Measurements from ENCODE around the gene SF3B2.
"Not testable (repeated sequence)": the region's sequence is repeated elsewhere in the genome, so short reads cannot be mapped to it uniquely, and the experiment has no call there.

Gene SF3B2, protein sequence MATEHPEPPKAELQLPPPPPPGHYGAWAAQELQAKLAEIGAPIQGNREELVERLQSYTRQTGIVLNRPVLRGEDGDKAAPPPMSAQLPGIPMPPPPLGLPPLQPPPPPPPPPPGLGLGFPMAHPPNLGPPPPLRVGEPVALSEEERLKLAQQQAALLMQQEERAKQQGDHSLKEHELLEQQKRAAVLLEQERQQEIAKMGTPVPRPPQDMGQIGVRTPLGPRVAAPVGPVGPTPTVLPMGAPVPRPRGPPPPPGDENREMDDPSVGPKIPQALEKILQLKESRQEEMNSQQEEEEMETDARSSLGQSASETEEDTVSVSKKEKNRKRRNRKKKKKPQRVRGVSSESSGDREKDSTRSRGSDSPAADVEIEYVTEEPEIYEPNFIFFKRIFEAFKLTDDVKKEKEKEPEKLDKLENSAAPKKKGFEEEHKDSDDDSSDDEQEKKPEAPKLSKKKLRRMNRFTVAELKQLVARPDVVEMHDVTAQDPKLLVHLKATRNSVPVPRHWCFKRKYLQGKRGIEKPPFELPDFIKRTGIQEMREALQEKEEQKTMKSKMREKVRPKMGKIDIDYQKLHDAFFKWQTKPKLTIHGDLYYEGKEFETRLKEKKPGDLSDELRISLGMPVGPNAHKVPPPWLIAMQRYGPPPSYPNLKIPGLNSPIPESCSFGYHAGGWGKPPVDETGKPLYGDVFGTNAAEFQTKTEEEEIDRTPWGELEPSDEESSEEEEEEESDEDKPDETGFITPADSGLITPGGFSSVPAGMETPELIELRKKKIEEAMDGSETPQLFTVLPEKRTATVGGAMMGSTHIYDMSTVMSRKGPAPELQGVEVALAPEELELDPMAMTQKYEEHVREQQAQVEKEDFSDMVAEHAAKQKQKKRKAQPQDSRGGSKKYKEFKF

DNA sequence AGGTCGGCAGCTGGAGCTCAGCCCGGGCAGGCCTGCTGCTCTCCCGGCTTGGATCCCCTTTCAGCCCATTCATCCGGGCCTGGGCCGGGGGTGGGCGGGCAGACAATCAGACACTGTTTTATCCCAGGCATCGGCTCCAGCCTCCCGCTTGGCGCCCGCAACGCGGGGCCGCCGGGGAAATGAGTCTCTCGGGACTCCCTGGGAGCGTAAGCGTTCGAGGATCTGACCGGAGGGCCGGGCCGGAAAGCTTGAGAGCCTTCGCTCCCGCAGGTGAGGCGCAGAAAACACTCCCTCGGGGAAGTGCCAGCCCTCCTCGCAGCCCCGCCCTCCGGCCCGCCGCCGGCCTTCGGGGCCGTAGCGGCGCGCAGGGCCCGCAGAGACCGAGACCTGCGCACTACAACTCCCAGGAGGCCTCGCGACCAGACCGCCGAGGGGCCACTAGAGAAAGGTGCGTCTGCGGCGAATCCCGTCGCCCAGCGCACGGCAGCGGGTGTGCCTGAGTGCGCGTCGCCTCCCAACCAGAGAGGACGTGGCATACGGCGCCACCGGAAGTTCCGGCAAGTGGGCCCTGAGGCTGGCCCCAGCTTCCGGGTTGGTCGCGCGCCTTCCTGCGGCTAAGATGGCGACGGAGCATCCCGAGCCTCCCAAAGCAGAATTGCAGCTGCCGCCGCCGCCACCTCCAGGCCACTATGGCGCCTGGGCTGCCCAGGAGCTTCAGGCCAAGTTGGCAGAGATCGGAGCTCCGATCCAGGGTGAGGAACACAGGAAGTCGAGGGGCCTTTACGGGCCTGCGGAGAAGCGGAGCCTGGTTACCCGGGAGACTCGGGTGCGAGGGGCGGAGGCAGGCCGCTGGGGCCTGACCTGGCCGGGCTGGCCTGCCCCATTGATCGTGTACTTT is at the start of gene SF3B2:
TSS of gene SF3B2 (plus strand) at position 599 of the 898 bp plus-strand sequence. CDS start at position 620, 21 bp downstream.
- peak within 1 kb of the TSS; percentile 100 for H3K4me3 ChIP-seq
- peak; percentile 97 to 98 for DNase-seq (ENCODE audit: low spot score in 2 of 2)
- in situ Hi-C loops (cut with MboI; ENCODE audit: low sequenced_read_pairs) = no loop called here
- no peaks in the 10 kb centered on the region for H3K27me3 ChIP-seq (ENCODE audit: low read depth)
- H3K4me1 ChIP-seq = peaks cover 13% of the 10 kb centered on the region
- no peaks in the 10 kb centered on the region; the same call in 1 of the 2 replicates for H3K9me3 ChIP-seq
- peaks cover 39% of the 10 kb centered on the region for H3K36me3 ChIP-seq (replicated peaks)

DNA sequence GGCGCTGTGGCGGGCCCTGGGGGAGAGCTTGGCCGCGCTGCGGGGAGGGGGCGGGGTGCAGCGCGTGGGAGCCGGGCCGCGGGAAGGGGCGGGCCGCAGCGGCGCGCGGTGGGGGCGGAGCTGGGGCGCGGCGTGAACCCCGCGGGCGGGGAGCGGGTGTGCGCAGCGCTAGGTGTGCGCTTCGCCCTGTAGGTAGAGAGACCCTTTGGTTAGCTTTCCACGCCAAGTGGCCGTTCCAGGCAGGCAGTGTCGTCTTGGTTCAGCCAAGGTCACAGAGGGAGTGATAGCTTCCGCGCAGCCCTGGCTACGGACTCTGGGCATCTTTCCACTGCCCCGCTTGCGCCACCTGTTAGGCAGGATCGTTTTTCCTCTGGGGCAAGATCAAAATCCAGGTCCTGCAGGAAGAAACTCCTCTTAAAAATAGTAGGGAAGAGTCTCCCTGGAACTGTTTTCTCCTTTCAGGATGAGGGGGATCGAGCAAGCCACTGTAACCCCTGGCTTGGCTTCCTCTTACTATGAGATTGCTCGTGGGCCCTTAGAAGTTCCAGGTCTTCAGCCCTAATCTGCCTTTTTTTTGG is 49.4 kb upstream of the SF3B2 start:
- DNase-seq (ENCODE audit: low spot score in 2 of 2) = no peak
- in situ Hi-C loops (cut with MboI; ENCODE audit: low sequenced_read_pairs) = no loop called here
- Histone ChIP-seq H3K4me3 (peak overlapping the region; percentile 66), H3K36me3 (replicated peaks) (peaks cover 55% of the 10 kb centered on the region), H3K9me3 (no peaks in the 10 kb centered on the region), H3K4me1 (no peaks in the 10 kb centered on the region), H3K27me3 (ENCODE audit: low read depth) (no peaks in the 10 kb centered on the region)

DNA sequence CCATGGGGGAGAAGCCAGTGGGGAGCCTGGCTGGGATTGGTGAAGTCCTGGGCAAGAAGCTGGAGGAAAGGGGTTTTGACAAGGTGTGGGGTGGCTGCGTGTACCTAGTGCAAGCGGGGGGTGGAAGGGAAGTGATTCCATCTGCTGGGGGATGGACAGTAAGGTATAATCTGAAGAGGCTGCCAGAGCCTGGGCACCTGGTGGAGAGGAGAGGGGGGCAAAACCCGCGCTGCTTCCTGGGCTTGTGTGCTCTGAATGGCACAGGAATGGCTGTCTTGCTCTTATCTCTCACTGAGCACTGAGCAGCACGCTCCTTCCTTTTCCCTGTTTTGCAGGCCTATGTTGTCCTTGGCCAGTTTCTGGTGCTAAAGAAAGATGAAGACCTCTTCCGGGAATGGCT is 48.9 kb upstream of the SF3B2 start:
- Histone ChIP-seq H3K36me3 (replicated peaks) (peaks cover 50% of the 10 kb centered on the region), H3K4me1 (no peaks in the 10 kb centered on the region), H3K9me3 (no peaks in the 10 kb centered on the region), H3K4me3 (peak overlapping the region; percentile 66), H3K27me3 (ENCODE audit: low read depth) (no peaks in the 10 kb centered on the region)
- in situ Hi-C loops (cut with MboI; ENCODE audit: low sequenced_read_pairs) = no loop called here
- DNase-seq (ENCODE audit: low spot score in 2 of 2) = no peak

DNA sequence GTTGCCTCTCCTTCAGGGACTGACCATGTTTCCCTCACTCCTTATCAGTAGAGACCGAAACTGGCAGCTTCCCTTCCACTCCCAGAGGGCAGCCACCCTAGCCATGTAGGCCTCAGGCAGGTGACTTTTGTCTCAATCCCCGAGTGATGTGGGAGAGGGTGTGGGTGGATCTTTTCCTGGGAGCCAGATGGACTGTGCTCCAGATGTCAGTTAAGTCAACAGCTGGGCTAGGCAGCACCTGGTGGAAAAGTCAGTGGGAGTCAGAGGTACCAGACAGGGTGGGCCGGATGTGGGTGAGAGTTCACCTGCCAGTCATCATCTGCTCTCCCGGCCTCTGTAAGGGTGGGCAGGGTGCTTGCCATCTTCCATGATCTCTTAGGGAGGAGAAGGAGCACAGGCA is 48.0 kb upstream of the SF3B2 start:
- DNase-seq (ENCODE audit: low spot score in 2 of 2) = no peak
- in situ Hi-C loops (cut with MboI; ENCODE audit: low sequenced_read_pairs) = no loop called here
- H3K4me3 ChIP-seq = no peak overlapping the region
- no peaks in the 10 kb centered on the region for H3K27me3 ChIP-seq (ENCODE audit: low read depth)
- peaks cover 41% of the 10 kb centered on the region for H3K36me3 ChIP-seq (replicated peaks)
- H3K4me1 ChIP-seq = no peaks in the 10 kb centered on the region
- H3K9me3 ChIP-seq = no peaks in the 10 kb centered on the region

DNA sequence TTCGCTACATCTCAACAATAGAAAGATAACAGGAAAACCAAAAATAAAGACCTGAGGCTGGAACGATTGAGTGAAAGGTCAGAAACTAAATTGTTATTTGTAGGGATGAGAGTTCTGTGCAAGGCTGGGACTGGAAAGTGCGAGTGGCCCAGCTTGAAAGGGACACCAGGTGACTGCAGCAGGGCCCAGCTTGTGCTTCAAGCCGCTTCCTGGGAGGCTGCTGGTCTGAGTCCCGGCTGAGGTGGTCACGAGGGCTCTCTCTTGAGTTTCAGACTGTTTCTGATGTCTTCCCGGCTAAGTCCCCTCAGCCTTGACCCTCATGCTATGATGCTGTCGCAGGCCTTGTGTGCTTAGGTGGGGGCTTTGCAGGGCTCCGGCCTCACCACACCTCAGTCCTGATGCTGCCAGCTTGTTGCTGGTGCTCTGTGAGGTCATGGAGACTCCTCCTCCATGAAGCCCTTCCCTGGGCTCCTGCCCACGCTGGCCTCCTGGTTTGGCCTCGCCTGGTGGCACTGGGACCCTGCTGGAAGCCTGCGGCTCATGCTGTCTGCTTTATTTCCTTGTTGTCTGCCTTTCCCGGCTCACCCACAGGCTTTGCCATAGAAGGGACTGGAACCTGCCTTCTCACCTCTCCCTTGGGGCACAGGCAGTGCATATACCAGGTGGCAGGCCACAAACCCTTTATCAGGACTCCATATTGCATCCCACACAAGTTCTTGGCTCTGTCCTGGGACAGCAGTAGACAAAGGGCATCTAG is 45.9 kb upstream of the SF3B2 start:
- Histone ChIP-seq H3K9me3 (no peaks in the 10 kb centered on the region), H3K4me3 (no peak overlapping the region), H3K36me3 (replicated peaks) (peaks cover 27% of the 10 kb centered on the region), H3K4me1 (no peaks in the 10 kb centered on the region), H3K27me3 (ENCODE audit: low read depth) (no peaks in the 10 kb centered on the region)
- DNase-seq (ENCODE audit: low spot score in 2 of 2) = no peak
- in situ Hi-C loops (cut with MboI; ENCODE audit: low sequenced_read_pairs) = no loop called here

DNA sequence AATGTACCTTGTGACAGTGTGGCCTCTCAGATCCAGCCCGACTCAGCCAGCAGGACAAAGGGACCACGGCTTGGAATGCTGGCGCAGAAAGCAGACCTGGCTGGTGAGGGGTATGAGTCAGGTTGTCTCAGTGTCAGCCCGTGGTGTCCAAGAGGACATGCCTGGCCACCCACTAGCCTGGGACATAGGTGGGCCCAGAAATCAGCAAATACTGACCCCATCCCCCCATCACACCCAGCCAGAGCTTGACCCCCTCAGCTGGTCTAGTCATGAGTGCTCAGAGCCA is 45.3 kb upstream of the SF3B2 start:
- in situ Hi-C loops (cut with MboI; ENCODE audit: low sequenced_read_pairs) = no loop called here

DNA sequence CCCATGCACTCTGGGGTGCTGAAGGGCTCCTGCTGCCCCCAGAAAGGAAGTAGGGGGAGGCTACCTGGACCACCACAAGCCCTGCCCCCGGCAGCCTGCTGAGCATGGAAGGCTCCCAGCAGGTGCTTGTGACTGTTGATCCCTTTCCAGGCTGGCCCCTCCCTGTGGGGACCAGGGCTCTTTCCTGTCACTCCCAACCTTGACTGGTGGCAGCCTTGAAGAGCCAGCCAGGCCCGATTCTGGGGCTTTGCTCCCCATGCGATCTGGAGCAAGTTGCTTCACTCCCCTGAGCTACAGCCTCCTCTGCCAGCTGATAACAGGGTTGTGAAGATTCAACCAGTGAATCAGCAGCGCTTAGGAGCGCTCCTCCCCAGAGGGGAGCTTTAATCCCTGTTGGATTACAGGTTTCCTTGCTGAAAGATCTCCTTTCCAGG is 44.9 kb upstream of the SF3B2 start:
- in situ Hi-C loops (cut with MboI; ENCODE audit: low sequenced_read_pairs) = no loop called here
- Histone ChIP-seq H3K27me3 (ENCODE audit: low read depth) (no peaks in the 10 kb centered on the region), H3K9me3 (no peaks in the 10 kb centered on the region), H3K4me3 (no peak overlapping the region), H3K4me1 (no peaks in the 10 kb centered on the region), H3K36me3 (replicated peaks) (peaks cover 27% of the 10 kb centered on the region)
- no peak for DNase-seq (ENCODE audit: low spot score in 2 of 2)

More for the DNA sequence above, 45.3 kb upstream of the SF3B2 start:
- Histone ChIP-seq H3K27me3 (ENCODE audit: low read depth) (no peaks in the 10 kb centered on the region), H3K9me3 (no peaks in the 10 kb centered on the region), H3K4me3 (no peak overlapping the region), H3K36me3 (replicated peaks) (peaks cover 27% of the 10 kb centered on the region), H3K4me1 (no peaks in the 10 kb centered on the region)
- DNase-seq (ENCODE audit: low spot score in 2 of 2) = no peak

DNA sequence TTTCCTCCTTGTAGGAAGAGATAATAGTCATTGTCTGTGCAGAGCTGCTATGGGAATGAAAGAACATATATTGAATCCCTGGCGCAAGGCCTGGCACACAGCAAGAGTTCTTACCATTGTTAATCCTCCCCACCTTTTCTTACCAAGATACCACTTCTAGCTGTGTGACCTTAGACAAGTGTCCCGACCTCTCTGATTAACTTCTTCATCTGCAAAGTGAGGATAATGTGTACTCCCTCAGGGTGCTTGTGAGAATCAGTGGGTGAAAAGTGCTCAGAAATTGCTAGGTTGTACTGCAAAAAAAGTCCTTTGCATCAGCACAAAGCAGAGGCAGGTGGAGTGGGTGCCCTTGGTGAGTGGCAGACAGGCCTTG is 44.1 kb upstream of the SF3B2 start:
- Histone ChIP-seq H3K4me1 (no peaks in the 10 kb centered on the region), H3K9me3 (no peaks in the 10 kb centered on the region), H3K27me3 (ENCODE audit: low read depth) (no peaks in the 10 kb centered on the region), H3K4me3 (no peak overlapping the region), H3K36me3 (replicated peaks) (peaks cover 27% of the 10 kb centered on the region)
- DNase-seq (ENCODE audit: low spot score in 2 of 2) = no peak
- in situ Hi-C loops (cut with MboI; ENCODE audit: low sequenced_read_pairs) = no loop called here

DNA sequence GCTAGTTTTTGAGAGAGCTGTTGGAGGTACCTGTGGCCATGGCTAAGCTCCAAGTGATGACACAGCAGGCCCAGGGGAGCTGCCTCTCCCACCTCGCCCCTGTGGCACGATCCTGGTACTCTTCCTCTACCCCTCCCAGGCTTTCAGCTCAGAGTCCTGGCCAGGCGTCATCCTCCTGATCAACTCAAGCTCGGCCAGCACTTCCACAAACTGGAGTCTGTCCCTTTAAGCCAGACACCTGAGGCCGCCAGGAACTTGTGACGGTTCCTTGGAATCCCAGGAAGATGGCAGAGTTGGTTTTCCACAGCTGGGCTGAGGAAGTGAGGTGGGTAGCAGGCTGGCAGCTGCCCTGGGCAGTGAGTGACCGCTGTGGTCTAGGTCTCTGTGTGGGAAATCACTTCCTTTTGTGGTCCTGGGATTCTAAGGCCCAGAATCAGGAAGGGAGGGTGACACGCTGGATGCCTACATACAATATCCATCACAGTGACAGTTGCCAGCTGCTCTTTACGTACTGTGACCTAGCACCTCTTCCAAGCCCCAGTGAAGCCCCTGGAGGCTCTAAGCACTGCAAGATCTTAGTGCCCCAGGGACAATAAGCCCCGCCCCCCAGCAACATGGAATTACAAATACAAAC is 43.6 kb upstream of the SF3B2 start:
- Histone ChIP-seq H3K4me3 (no peak overlapping the region), H3K27me3 (ENCODE audit: low read depth) (no peaks in the 10 kb centered on the region), H3K36me3 (replicated peaks) (peaks cover 24% of the 10 kb centered on the region), H3K9me3 (no peaks in the 10 kb centered on the region), H3K4me1 (no peaks in the 10 kb centered on the region)
- in situ Hi-C loops (cut with MboI; ENCODE audit: low sequenced_read_pairs) = no loop called here
- DNase-seq (ENCODE audit: low spot score in 2 of 2) = peak in 1 of 2 experiments; percentile 53

DNA sequence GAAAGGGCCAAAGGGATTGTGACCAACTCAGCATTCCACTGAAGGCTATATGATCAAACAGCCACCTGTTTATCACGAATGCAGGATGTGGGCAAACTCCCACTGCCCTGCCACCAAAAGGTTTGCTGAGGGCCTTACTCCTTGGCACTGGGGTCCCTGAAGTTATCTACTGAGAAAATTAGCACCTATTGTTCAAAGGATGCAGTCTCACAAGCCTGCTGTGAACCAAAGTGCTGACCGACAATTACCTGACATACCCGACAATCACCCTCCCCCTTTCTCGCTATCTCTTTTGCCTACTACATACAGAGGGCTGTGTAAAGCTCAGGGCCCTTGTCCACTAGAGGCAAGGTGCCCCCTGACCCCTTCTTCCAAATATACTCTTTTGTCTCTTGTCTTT is 42.1 kb upstream of the SF3B2 start:
- H3K4me1 ChIP-seq; in situ Hi-C loops (cut with MboI; ENCODE audit: low sequenced_read_pairs); DNase-seq (ENCODE audit: low spot score in 2 of 2); H3K9me3 ChIP-seq; H3K4me3 ChIP-seq; H3K27me3 ChIP-seq (ENCODE audit: low read depth): not testable (repeated sequence)
- H3K36me3 ChIP-seq (replicated peaks) = peaks cover 11% of the 10 kb centered on the region

DNA sequence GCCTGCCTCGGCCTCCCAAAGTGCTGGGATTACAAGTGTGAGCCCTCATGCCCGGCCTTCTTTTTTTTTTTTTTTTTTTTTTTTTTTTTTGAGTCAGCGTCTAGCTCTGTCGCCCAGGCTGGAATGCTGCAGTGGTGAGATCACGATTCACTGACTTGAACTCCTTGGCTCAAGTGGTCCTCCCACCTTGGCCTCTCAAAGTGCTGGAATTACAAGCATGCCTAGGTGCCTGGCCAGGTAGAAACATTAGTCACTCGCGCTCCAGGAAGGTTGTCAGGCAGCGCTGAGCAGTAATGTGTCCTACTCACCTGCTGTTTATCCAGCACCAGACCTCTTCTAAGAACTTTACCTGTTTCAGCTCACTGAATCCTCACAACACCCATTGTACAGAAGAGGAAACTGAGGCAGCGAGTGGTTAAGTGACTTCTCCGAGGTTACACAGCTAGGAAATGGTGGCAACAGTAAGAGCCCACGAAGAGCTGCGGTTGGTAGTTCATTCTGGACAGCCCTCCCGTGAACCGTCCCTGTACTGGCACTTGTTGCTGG is 40.9 kb upstream of the SF3B2 start:
- in situ Hi-C loops (cut with MboI; ENCODE audit: low sequenced_read_pairs) = no loop called here
- Histone ChIP-seq H3K9me3 (no peaks in the 10 kb centered on the region), H3K27me3 (ENCODE audit: low read depth) (no peaks in the 10 kb centered on the region), H3K4me1 (no peaks in the 10 kb centered on the region), H3K36me3 (replicated peaks) (peaks cover under 1% of the 10 kb centered on the region), H3K4me3 (no peak overlapping the region)
- DNase-seq (ENCODE audit: low spot score in 2 of 2) = no peak

DNA sequence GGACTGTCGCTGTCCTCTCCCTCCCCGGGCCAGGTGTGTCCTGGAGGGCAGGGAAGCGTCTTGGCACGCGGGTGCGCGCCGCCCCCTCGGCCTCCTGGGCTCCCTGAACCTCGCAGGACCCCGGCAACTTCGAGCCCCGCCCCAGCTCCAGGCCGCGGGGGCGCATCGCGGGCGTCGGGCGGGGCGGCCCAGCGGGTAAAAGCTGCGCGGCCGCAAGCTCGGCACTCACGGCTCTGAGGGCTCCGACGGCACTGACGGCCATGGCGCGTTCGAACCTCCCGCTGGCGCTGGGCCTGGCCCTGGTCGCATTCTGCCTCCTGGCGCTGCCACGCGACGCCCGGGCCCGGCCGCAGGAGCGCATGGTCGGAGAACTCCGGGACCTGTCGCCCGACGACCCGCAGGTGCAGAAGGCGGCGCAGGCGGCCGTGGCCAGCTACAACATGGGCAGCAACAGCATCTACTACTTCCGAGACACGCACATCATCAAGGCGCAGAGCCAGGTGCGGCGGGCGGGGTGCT is 40.3 kb upstream of the SF3B2 start, which contains the start of gene CST6:
TSS of gene CST6 (plus strand) at position 224 of the 519 bp plus-strand sequence. CDS start at position 261, 37 bp downstream.
- no peaks in the 10 kb centered on the region for H3K9me3 ChIP-seq
- no peaks in the 10 kb centered on the region for H3K27me3 ChIP-seq (ENCODE audit: low read depth)
- in situ Hi-C loops (cut with MboI; ENCODE audit: low sequenced_read_pairs) = no loop called here
- H3K4me1 ChIP-seq = no peaks in the 10 kb centered on the region
- H3K4me3 ChIP-seq = no peak within 1 kb of the TSS
- DNase-seq (ENCODE audit: low spot score in 2 of 2) = no peak
- H3K36me3 ChIP-seq (replicated peaks) = no peaks in the 10 kb centered on the region
